Liver (tissue), 9 donors: Measurements from ENCODE around the gene PALD1. TPM values are rescaled to one million over a fixed set of nuclear protein-coding genes. Genes with fewer than 3 reads are reported as not detected.

Experiments
- DNase-seq: peaks from one replicate; pipeline ENCODE4 v3.0.0-alpha.2; 2017; ENCODE audit warnings: low spot score
- H3K27ac ChIP-seq, 2 donors: one replicate each; pipeline ENCODE4 v1.7.0; 2013; ENCODE audit warnings: inconsistent platforms in 2 of 2, low read length in 2 of 2, control low read depth in 1 of 2, low read depth in 1 of 2, mild to moderate bottlenecking in 1 of 2
- H3K27me3 ChIP-seq, 4 donors: one replicate each; pipeline versions ENCODE4 v1.6.1 to v1.7.0; 2013; ENCODE audit warnings: low read length in 3 of 4, inconsistent platforms in 1 of 4, mild to moderate bottlenecking in 1 of 4, moderate library complexity in 1 of 4; ENCODE audit not compliant: control insufficient read depth in 4 of 4, insufficient read depth in 4 of 4
- H3K36me3 ChIP-seq, 4 donors: one replicate each; pipeline versions ENCODE4 v1.6.1 to v1.7.0; 2013; ENCODE audit warnings: low read length in 3 of 4, mild to moderate bottlenecking in 3 of 4, low read depth in 1 of 4, moderate library complexity in 1 of 4; ENCODE audit not compliant: control insufficient read depth in 4 of 4, insufficient read depth in 3 of 4
- H3K4me1 ChIP-seq, 4 donors: one replicate each; pipeline versions ENCODE4 v1.6.1 to v1.7.0; 2013; ENCODE audit warnings: low read length in 3 of 4, mild to moderate bottlenecking in 3 of 4, moderate library complexity in 1 of 4; ENCODE audit not compliant: control insufficient read depth in 4 of 4, insufficient read depth in 4 of 4
- H3K4me3 ChIP-seq, 3 donors: one replicate each; pipeline versions ENCODE4 v1.6.1 to v1.7.0; 2013; ENCODE audit warnings: low read length in 3 of 3, control low read depth in 1 of 3, low read depth in 1 of 3, mild to moderate bottlenecking in 1 of 3
- H3K9ac ChIP-seq, 2 donors: one replicate each; pipeline ENCODE4 v1.7.0; 2013; ENCODE audit warnings: low read length in 2 of 2, mild to moderate bottlenecking in 2 of 2, moderate library complexity in 2 of 2, control low read depth in 1 of 2, low read depth in 1 of 2
- H3K9me3 ChIP-seq, 4 donors: one replicate each; pipeline versions ENCODE4 v1.6.1 to v1.7.0; 2013; ENCODE audit warnings: low read length in 3 of 4; ENCODE audit not compliant: control insufficient read depth in 4 of 4
- EGR1 ChIP-seq, 2 donors: IDR thresholded peaks; 2 replicates each; pipeline ENCODE4 v1.6.1; 2016 to 2018; ENCODE audit warnings: antibody characterized with exemption in 2 of 2, low read depth in 2 of 2
- FOXA1 ChIP-seq: IDR thresholded peaks from 2 replicates; pipeline ENCODE4 v1.6.1; 2016; ENCODE audit warnings: antibody characterized with exemption
- HNF4G ChIP-seq: IDR thresholded peaks from 2 replicates; pipeline ENCODE4 v1.6.1; 2016; ENCODE audit warnings: antibody characterized with exemption
- JUND ChIP-seq, 2 donors: IDR thresholded peaks; 2 replicates each; pipeline ENCODE4 v1.6.1; 2016; ENCODE audit warnings: antibody characterized with exemption in 2 of 2
- NR2F2 ChIP-seq: IDR thresholded peaks from 2 replicates; pipeline ENCODE4 v1.6.1; 2016; ENCODE audit warnings: antibody characterized with exemption
- RAD21 ChIP-seq, 2 donors: IDR thresholded peaks; 2 replicates each; pipeline ENCODE4 v1.6.1; 2016; ENCODE audit warnings: antibody characterized with exemption in 2 of 2, mild to moderate bottlenecking in 2 of 2
- RXRA ChIP-seq, 2 donors: IDR thresholded peaks; 2 replicates each; pipeline ENCODE4 v1.6.1; 2017 to 2018; ENCODE audit warnings: antibody characterized with exemption in 2 of 2, mild to moderate bottlenecking in 1 of 2
- SP1 ChIP-seq: IDR thresholded peaks from 2 replicates; pipeline ENCODE4 v1.6.1; 2018; ENCODE audit warnings: antibody characterized with exemption, mild to moderate bottlenecking
- YY1 ChIP-seq: IDR thresholded peaks from 2 replicates; pipeline ENCODE4 v1.6.1; 2016; ENCODE audit warnings: antibody characterized with exemption, mild to moderate bottlenecking
- WGBS: extraction: QIAGEN DNeasy Blood & Tissue Kit; methylation state at CpG from one replicate; pipeline ENCODE4 v1.1.7; 2013; 5-methylcytosine and 5-hydroxymethylcytosine counted together
- polyA plus RNA-seq, 2 donors: library from polyadenylated mRNA; stranded (reverse) in 1 of 2; unstranded in 1 of 2; fragments of 200-250 nt in 1 of 2; fragments of >200 nt in 1 of 2; fragmentation: Nextera tagmentation in 1 of 2; extraction: Ambion mirVana in 1 of 2; gene quantifications; one replicate each; pipeline versions ENCODE4 v1.2.1 to v1.2.3, GENCODE V29; 2013 to 2015
- total RNA-seq, 2 donors: library from RNA; depleted of rRNA; stranded (reverse); fragments of >200 nt; gene quantifications; one replicate each; pipeline ENCODE4 v1.2.3, GENCODE V29; 2014
- TF ChIP-seq, protein P1 (sequence below): IDR thresholded peaks from 2 replicates; pipeline ENCODE4 v1.6.1; 2016; ENCODE audit warnings: antibody characterized with exemption
- TF ChIP-seq, protein P2 (sequence below): IDR thresholded peaks from 2 replicates; pipeline ENCODE4 v1.6.1; 2016; ENCODE audit warnings: antibody characterized with exemption, mild to moderate bottlenecking
- TF ChIP-seq, protein P3 (sequence below): IDR thresholded peaks from 2 replicates; pipeline ENCODE4 v1.6.1; 2016; ENCODE audit warnings: antibody characterized with exemption
- TF ChIP-seq, protein P4 (sequence below): IDR thresholded peaks from 2 replicates; pipeline ENCODE4 v1.6.1; 2016; ENCODE audit warnings: antibody characterized with exemption
- donor health status: healthy.
- donor health status: healthy.
- donor health status: healthy.
- donor health status: healthy.
- donor health status: healthy.

The PALD1 gene
- total and polyA plus RNA-seq, 4 donors = 0.72 to 4.2 (median 1.4) TPM

DNA sequence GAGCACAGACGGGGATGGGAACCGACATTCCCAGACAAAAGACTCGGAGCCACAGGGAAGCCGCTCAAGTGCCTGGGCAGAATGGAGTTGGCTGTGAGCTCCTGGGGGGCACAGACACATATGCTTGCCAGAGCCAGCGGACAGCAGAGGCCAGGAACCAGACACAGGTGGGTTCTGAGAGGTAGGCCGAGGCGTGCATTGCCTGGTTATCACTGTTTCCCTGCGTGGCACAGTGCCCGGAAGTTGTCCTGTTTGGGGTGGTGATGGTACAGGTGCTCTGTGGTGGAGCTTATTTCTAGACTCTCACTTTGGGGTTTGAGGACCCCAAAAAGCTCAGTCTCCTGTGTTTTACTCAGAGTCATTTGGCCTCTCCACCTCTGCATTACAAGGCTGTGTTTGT, 2.5 kb downstream of the PALD1 start:
- Histone ChIP-seq H3K4me1 (peaks cover 0 to 28% (median 4%) of the 10 kb centered on the region in 4 donors), H3K9ac (no peak overlapping the region), H3K4me3 (no peak overlapping the region), H3K9me3 (no peaks in the 10 kb centered on the region), H3K27ac (no peak overlapping the region), H3K36me3 (no peaks in the 10 kb centered on the region), H3K27me3 (no peaks in the 10 kb centered on the region)
- WGBS = 90% methylated on average over 9 of the region's 9 CpGs
- DNase-seq = no peak
- TF ChIP-seq YY1 (no peak), EGR1 (IDR thresholded peaks at IDR 0.05; ENCODE audit: low read depth in 2 of 2) (no peak), SP1 (no peak), HNF4G (no peak), FOXA1 (no peak), RAD21 (IDR thresholded peaks at IDR 0.05) (no peak)
- TF ChIP-seq, protein P1, sequence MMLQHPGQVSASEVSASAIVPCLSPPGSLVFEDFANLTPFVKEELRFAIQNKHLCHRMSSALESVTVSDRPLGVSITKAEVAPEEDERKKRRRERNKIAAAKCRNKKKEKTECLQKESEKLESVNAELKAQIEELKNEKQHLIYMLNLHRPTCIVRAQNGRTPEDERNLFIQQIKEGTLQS = no peak
- TF ChIP-seq, protein P2, sequence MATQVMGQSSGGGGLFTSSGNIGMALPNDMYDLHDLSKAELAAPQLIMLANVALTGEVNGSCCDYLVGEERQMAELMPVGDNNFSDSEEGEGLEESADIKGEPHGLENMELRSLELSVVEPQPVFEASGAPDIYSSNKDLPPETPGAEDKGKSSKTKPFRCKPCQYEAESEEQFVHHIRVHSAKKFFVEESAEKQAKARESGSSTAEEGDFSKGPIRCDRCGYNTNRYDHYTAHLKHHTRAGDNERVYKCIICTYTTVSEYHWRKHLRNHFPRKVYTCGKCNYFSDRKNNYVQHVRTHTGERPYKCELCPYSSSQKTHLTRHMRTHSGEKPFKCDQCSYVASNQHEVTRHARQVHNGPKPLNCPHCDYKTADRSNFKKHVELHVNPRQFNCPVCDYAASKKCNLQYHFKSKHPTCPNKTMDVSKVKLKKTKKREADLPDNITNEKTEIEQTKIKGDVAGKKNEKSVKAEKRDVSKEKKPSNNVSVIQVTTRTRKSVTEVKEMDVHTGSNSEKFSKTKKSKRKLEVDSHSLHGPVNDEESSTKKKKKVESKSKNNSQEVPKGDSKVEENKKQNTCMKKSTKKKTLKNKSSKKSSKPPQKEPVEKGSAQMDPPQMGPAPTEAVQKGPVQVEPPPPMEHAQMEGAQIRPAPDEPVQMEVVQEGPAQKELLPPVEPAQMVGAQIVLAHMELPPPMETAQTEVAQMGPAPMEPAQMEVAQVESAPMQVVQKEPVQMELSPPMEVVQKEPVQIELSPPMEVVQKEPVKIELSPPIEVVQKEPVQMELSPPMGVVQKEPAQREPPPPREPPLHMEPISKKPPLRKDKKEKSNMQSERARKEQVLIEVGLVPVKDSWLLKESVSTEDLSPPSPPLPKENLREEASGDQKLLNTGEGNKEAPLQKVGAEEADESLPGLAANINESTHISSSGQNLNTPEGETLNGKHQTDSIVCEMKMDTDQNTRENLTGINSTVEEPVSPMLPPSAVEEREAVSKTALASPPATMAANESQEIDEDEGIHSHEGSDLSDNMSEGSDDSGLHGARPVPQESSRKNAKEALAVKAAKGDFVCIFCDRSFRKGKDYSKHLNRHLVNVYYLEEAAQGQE = no peak
- TF ChIP-seq, protein P3, sequence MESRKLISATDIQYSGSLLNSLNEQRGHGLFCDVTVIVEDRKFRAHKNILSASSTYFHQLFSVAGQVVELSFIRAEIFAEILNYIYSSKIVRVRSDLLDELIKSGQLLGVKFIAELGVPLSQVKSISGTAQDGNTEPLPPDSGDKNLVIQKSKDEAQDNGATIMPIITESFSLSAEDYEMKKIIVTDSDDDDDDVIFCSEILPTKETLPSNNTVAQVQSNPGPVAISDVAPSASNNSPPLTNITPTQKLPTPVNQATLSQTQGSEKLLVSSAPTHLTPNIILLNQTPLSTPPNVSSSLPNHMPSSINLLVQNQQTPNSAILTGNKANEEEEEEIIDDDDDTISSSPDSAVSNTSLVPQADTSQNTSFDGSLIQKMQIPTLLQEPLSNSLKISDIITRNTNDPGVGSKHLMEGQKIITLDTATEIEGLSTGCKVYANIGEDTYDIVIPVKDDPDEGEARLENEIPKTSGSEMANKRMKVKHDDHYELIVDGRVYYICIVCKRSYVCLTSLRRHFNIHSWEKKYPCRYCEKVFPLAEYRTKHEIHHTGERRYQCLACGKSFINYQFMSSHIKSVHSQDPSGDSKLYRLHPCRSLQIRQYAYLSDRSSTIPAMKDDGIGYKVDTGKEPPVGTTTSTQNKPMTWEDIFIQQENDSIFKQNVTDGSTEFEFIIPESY = no peak

DNA sequence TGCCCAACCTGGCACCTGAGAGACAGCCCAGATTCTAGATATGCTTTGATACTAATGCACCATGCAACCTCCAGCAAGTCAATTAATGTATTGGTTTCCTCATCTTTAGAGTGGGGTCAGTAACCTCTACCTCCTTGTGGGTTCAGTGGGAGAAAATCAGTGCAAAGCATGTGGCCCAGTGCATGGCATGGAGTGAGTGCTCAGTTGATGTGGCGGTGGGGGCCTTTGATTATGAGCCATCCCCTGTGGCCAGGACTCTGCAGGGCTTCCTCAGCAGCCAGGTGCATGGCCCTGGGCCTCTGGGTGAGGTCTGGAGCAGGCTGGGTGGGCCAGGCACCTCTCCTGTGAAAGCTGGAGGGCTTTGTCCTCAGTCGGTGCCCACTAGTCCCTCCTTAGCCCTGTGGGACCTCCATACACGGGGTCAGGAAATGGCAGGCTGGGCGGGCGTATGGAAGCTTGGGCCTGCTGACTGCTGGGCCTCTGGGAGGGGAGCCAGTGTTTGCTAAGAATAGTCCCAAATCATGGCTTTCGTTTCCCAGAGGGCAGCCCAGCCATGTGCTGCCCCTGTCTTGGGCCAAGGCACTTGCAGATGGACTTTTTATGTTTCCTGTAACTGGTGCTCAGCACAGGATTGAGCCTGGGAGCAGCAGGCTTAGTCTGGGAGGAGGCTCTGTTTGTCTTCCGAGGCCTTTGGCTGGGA, 3.4 kb downstream of the PALD1 start:
- H3K4me1 ChIP-seq = peaks cover 0 to 28% (median 4%) of the 10 kb centered on the region in 4 donors
- TF ChIP-seq JUND (IDR thresholded peaks at IDR 0.05) (no peak), SP1 (peak; percentile 25), RXRA (IDR thresholded peaks at IDR 0.05) (peak in 1 of 2 donors; percentile 12), NR2F2 (peak; percentile 91), RAD21 (IDR thresholded peaks at IDR 0.05) (peak in 1 of 2 donors; percentile 32)
- TF ChIP-seq, protein P3 = no peak
- TF ChIP-seq, protein P4, sequence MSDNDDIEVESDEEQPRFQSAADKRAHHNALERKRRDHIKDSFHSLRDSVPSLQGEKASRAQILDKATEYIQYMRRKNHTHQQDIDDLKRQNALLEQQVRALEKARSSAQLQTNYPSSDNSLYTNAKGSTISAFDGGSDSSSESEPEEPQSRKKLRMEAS = peak; percentile 65
- H3K9ac ChIP-seq = no peak overlapping the region
- no peaks in the 10 kb centered on the region for H3K36me3 ChIP-seq
- 72% methylated on average over 7 of the region's 7 CpGs for WGBS
- no peak for DNase-seq
- no peak overlapping the region for H3K4me3 ChIP-seq
- H3K27me3 ChIP-seq = no peaks in the 10 kb centered on the region
- H3K27ac ChIP-seq = no peak overlapping the region
- H3K9me3 ChIP-seq = no peaks in the 10 kb centered on the region
